HEK293 (cell line): ENCODE measurements around the gene SPATA2L.

Experiments
- CTCF ChIA-PET: fragments of 350-600 bp; formaldehyde crosslinking; extraction: SDS; loops from one replicate; lab custom pipeline; 2021; ENCODE audit warnings: antibody characterized with exemption; lab: Yijun Ruan, JAX
- POLR2A ChIA-PET: fragments of 300-600 bp; formaldehyde crosslinking; extraction: SDS; loops from one replicate; lab custom pipeline; 2020; ENCODE audit warnings: antibody characterized with exemption, inconsistent platforms; lab: Yijun Ruan, JAX
- H3K27ac ChIP-seq: fragments of 200-500 bp; sonication (Bioruptor generic); 2 replicates; pipeline ENCODE4 v1.5.1; 2014; ENCODE audit warnings: low read depth, low read length, control low read depth, inconsistent platforms; ENCODE audit errors: extremely low read depth
- H3K36me3 ChIP-seq, 2 experiments: fragments of 200-500 bp in 1 of 2; sonication (Bioruptor generic) in 1 of 2; 1 replicate in 1 of 2; 2 replicates in 1 of 2; pipeline ENCODE4 v1.5.1; 2014 to 2017; ENCODE audit warnings: inconsistent platforms in 2 of 2, low read length in 2 of 2; ENCODE audit not compliant: control insufficient read depth in 2 of 2, insufficient read depth in 1 of 2
- H3K4me1 ChIP-seq: fragments of 200-500 bp; sonication (Bioruptor generic); 2 replicates; pipeline ENCODE4 v1.5.1; 2014; ENCODE audit warnings: mild to moderate bottlenecking, low read length, inconsistent platforms; ENCODE audit not compliant: control insufficient read depth, insufficient read depth
- H3K4me3 ChIP-seq: 2 replicates; pipeline ENCODE4 v1.5.1; 2011; ENCODE audit warnings: low read depth, mild to moderate bottlenecking, control low read depth, low read length, moderate library complexity
- H3K9me3 ChIP-seq: fragments of 200-500 bp; sonication (Bioruptor generic); 2 replicates; pipeline ENCODE4 v1.5.1; 2014; ENCODE audit warnings: low read depth, low read length, inconsistent platforms; ENCODE audit not compliant: control insufficient read depth, insufficient read depth
- EGR2 ChIP-seq: fragments of 450-650 bp; formaldehyde crosslinking; IDR thresholded peaks from 2 replicates; pipeline ENCODE4 v1.5.1; 2016; ENCODE audit warnings: low read depth, missing biosample characterization, missing genetic modification characterization
- HOXC10 ChIP-seq: sonication (generic); formaldehyde crosslinking; IDR thresholded peaks from 2 replicates; pipeline ENCODE4 v1.8.1; 2023; ENCODE audit warnings: mild to moderate bottlenecking, missing genetic modification reagents
- KLF9 ChIP-seq: fragments of 450-650 bp; formaldehyde crosslinking; IDR thresholded peaks from 2 replicates; pipeline ENCODE4 v1.5.1; 2016; ENCODE audit warnings: missing biosample characterization, missing genetic modification characterization, low read depth
- YY1 ChIP-seq: fragments of 450-650 bp; formaldehyde crosslinking; IDR thresholded peaks from 2 replicates; pipeline ENCODE4 v1.5.1; 2018; ENCODE audit warnings: missing biosample characterization, missing genetic modification characterization
- ZFHX2 ChIP-seq: fragments of 450-650 bp; formaldehyde crosslinking; conservative IDR thresholded peaks from 2 replicates; pipeline ENCODE4 v1.5.1; 2016; ENCODE audit warnings: missing biosample characterization, missing genetic modification characterization
- ZNF366 ChIP-seq: fragments of 450-650 bp; formaldehyde crosslinking; conservative IDR thresholded peaks from 2 replicates; pipeline ENCODE4 v1.5.1; 2016; ENCODE audit warnings: missing biosample characterization, missing genetic modification characterization
- ZNF37A ChIP-seq: fragments of 450-650 bp; IDR thresholded peaks from 2 replicates; pipeline ENCODE4 v1.5.1; 2018; ENCODE audit warnings: missing biosample characterization, missing genetic modification characterization
- ZNF549 ChIP-seq: fragments of 450-650 bp; IDR thresholded peaks from 2 replicates; pipeline ENCODE4 v1.5.1; 2018; ENCODE audit warnings: missing biosample characterization, missing genetic modification characterization, mild to moderate bottlenecking, inconsistent platforms, moderate library complexity
- ZNF560 ChIP-seq: fragments of 450-650 bp; formaldehyde crosslinking; IDR thresholded peaks from 2 replicates; pipeline ENCODE4 v1.5.1; 2017; ENCODE audit warnings: missing biosample characterization, missing genetic modification characterization, borderline replicate concordance
- TF ChIP-seq, protein P1 (sequence below): fragments of 450-650 bp; formaldehyde crosslinking; IDR thresholded peaks from 2 replicates; pipeline ENCODE4 v1.5.1; 2016; ENCODE audit warnings: missing biosample characterization, missing genetic modification characterization
- TF ChIP-seq, protein P2 (sequence below): fragments of 450-650 bp; formaldehyde crosslinking; conservative IDR thresholded peaks from 2 replicates; pipeline ENCODE4 v1.5.1; 2016; ENCODE audit warnings: low read depth, missing biosample characterization, missing genetic modification characterization

SPATA2L gene

DNA sequence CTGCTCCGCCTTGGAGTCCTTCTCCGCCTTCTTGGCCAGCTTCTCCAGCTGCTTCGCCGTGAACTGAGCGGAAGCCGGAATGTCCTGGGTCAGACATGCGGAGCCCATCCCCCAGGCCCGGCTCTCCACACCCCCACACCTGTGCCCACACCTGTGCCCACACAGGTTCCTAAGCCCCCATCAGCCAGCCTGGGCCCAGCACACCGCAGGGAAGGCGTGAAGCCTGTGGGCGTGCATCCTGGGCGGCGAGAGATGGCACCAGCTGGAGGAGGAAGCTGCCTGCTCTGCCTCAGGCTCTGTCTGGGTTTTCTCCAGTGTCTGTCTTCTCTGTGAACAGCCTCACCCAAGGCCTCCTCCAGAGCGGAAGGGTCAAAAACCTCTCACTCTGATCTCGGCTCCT is 49.9 kb downstream of the SPATA2L start:
- peak; percentile 95 for TF ChIP-seq EGR2 (tag by site-specific recombination)
- TF ChIP-seq ZNF366 (tag by site-specific recombination): no peak
- no peak for TF ChIP-seq KLF9 (tag by site-specific recombination)
- TF ChIP-seq, protein P1, sequence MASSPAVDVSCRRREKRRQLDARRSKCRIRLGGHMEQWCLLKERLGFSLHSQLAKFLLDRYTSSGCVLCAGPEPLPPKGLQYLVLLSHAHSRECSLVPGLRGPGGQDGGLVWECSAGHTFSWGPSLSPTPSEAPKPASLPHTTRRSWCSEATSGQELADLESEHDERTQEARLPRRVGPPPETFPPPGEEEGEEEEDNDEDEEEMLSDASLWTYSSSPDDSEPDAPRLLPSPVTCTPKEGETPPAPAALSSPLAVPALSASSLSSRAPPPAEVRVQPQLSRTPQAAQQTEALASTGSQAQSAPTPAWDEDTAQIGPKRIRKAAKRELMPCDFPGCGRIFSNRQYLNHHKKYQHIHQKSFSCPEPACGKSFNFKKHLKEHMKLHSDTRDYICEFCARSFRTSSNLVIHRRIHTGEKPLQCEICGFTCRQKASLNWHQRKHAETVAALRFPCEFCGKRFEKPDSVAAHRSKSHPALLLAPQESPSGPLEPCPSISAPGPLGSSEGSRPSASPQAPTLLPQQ (tag by site-specific recombination): no peak
- no peak for TF ChIP-seq YY1 (tag by site-specific recombination)
- no peak for TF ChIP-seq ZNF549 (tag by site-specific recombination)
- TF ChIP-seq ZFHX2: peak; percentile 84
- 0 out of 2 replicates have a peak, but pooled peaks cover 3% of the 10 kb centered on the region for H3K4me1 ChIP-seq
- H3K4me3 ChIP-seq: no peak overlapping the region
- no peak overlapping the region for H3K27ac ChIP-seq
- ChIA-PET POLR2A (no interaction called here), CTCF (interaction anchor here (1.0 kb wide), 1 partner anchor 10 kb away, joined by 3 read pairs; no protein-coding TSS in a partner anchor)
- no peaks in the 10 kb centered on the region for H3K9me3 ChIP-seq
- peaks cover 0 to 55% of the 10 kb centered on the region in 2 experiments; a peak in 2 of 3 replicates for H3K36me3 ChIP-seq

DNA sequence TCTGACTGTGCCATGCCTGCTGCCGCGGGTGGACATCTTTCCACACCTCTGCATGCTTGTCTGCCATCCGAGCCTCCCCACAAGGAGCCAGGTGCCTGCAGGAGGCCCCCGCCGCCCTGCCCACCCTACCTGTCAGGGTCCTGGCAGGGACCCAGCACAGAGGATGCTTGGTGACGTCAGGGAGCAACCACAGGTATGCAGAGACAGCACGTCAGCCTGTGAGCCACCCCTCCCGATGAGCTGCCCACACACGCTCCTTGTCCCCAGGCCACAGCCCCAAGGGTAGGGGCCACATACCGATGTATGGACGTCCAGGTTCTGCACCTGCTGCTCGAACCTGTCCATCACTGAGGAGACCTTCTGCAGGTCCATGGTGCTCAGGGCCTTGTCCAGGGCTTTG is 54.6 kb downstream of the SPATA2L start:
- ChIA-PET POLR2A (interaction anchor here (1.0 to 1.4 kb wide), 2 partner anchors 10 to 81 kb away, joined by 4 read pairs; partner anchors contain the start of genes CHMP1A and SPATA33), CTCF (no interaction called here)
- Histone ChIP-seq H3K27ac (no peak overlapping the region), H3K4me1 (no peaks in the 10 kb centered on the region), H3K9me3 (no peaks in the 10 kb centered on the region), H3K36me3 (peaks cover 0 to 53% of the 10 kb centered on the region in 2 experiments; a peak in 2 of 3 replicates), H3K4me3 (no peak overlapping the region)
- TF ChIP-seq ZNF37A (tag by site-specific recombination): no peak
- no peak for TF ChIP-seq HOXC10
- TF ChIP-seq, protein P2, sequence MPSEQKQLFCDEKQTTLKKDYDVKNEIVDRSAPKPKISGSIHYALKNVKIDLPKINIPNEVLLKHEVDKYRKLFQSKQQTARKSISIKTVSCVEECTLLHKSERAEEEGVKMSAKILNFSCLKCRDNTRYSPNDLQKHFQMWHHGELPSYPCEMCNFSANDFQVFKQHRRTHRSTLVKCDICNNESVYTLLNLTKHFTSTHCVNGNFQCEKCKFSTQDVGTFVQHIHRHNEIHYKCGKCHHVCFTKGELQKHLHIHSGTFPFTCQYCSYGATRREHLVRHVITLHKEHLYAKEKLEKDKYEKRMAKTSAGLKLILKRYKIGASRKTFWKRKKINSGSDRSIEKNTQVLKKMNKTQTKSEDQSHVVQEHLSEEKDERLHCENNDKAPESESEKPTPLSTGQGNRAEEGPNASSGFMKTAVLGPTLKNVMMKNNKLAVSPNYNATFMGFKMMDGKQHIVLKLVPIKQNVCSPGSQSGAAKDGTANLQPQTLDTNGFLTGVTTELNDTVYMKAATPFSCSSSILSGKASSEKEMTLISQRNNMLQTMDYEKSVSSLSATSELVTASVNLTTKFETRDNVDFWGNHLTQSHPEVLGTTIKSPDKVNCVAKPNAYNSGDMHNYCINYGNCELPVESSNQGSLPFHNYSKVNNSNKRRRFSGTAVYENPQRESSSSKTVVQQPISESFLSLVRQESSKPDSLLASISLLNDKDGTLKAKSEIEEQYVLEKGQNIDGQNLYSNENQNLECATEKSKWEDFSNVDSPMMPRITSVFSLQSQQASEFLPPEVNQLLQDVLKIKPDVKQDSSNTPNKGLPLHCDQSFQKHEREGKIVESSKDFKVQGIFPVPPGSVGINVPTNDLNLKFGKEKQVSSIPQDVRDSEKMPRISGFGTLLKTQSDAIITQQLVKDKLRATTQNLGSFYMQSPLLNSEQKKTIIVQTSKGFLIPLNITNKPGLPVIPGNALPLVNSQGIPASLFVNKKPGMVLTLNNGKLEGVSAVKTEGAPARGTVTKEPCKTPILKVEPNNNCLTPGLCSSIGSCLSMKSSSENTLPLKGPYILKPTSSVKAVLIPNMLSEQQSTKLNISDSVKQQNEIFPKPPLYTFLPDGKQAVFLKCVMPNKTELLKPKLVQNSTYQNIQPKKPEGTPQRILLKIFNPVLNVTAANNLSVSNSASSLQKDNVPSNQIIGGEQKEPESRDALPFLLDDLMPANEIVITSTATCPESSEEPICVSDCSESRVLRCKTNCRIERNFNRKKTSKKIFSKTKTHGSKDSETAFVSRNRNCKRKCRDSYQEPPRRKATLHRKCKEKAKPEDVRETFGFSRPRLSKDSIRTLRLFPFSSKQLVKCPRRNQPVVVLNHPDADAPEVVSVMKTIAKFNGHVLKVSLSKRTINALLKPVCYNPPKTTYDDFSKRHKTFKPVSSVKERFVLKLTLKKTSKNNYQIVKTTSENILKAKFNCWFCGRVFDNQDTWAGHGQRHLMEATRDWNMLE (tag by site-specific recombination): no peak
- no peak for TF ChIP-seq ZNF560 (tag by site-specific recombination)
